Endothelial cell of umbilical vein (primary cell): ENCODE measurements around the gene ZSCAN26. TPM values are rescaled to one million over a fixed set of nuclear protein-coding genes. Genes with fewer than 3 reads are reported as not detected.

Experiments
- BruUV-seq: library from RNA; stranded (reverse); fragments of 400-500 nt; replicated peaks from 2 replicates; lab custom pipeline; 2021; lab: Mats Ljungman, UMichigan
- CTCF ChIA-PET: fragments of 300-600, 350-600 bp; sonication (Branson Sonifier 250); formaldehyde crosslinking; loops from one replicate; lab custom pipeline; 2021; ENCODE audit warnings: antibody characterized with exemption, inconsistent platforms; lab: Charles Lee
- POLR2A ChIA-PET: fragments of 300-600, 350-600 bp; sonication (Branson Sonifier 250); formaldehyde crosslinking; loops from one replicate; lab custom pipeline; 2021; ENCODE audit warnings: antibody characterized with exemption, inconsistent platforms; lab: Charles Lee
- DNase-seq: peaks from one replicate; pipeline ENCODE4 v3.0.0-alpha.2; 2011; ENCODE audit warnings: low read depth, low spot score
- FAIRE-seq: peaks from 2 replicates; lab custom pipeline; 2011; peaks lifted over from hg19 to GRCh38; lab: Jason Lieb, UNC
- H2AFZ ChIP-seq: 2 replicates; pipeline ENCODE4 v1.6.0; 2012; ENCODE audit warnings: low read depth, low read length, control low read depth, inconsistent platforms
- H3K27ac ChIP-seq: 2 replicates; pipeline ENCODE4 v1.5.1; 2011; ENCODE audit warnings: low read depth, mild to moderate bottlenecking, control low read depth, low read length, moderate library complexity; ENCODE audit not compliant: insufficient read depth
- H3K27me3 ChIP-seq, 2 experiments: 2 replicates each; pipeline versions ENCODE4 v1.6.0 to v1.6.1; 2011; ENCODE audit warnings: low read length in 2 of 2, mixed read lengths in 1 of 2; ENCODE audit not compliant: control insufficient read depth in 2 of 2, insufficient read depth in 2 of 2
- H3K36me3 ChIP-seq, 2 experiments: 2 replicates in 1 of 2; 3 replicates in 1 of 2; pipeline ENCODE4 v1.5.1; 2011; ENCODE audit warnings: low read length in 2 of 2, mild to moderate bottlenecking in 1 of 2, moderate library complexity in 1 of 2; ENCODE audit not compliant: control insufficient read depth in 2 of 2, insufficient read depth in 2 of 2; ENCODE audit errors: extremely low read depth in 1 of 2
- H3K4me1 ChIP-seq: 3 replicates; pipeline ENCODE4 v1.5.1; 2011; ENCODE audit warnings: mild to moderate bottlenecking, low read length; ENCODE audit not compliant: control insufficient read depth, insufficient read depth; ENCODE audit errors: extremely low read depth
- H3K4me2 ChIP-seq: 2 replicates; pipeline ENCODE4 v1.6.1; 2011; ENCODE audit warnings: low read length, control low read depth, mixed read lengths; ENCODE audit not compliant: insufficient read depth
- H3K4me3 ChIP-seq, 3 experiments: fragments of 200-600 bp in 1 of 3; sonication (generic), shearing (Covaris generic) in 1 of 3; replicated peaks in 1 of 3; 2 replicates each; pipeline ENCODE4 v1.5.1; 2011 to 2016; ENCODE audit warnings: control low read depth in 3 of 3, low read length in 3 of 3, mild to moderate bottlenecking in 2 of 3, inconsistent platforms in 1 of 3, low read depth in 1 of 3, moderate library complexity in 1 of 3; ENCODE audit not compliant: insufficient read depth in 1 of 3
- H3K79me2 ChIP-seq: 2 replicates; pipeline ENCODE4 v1.6.0; 2012; ENCODE audit warnings: low read length, inconsistent platforms; ENCODE audit not compliant: control insufficient read depth, insufficient read depth
- H3K9ac ChIP-seq: replicated peaks from 2 replicates; pipeline ENCODE3; 2011; ENCODE audit warnings: low read length, control low read depth; ENCODE audit not compliant: insufficient read depth; ENCODE audit errors: extremely low read depth
- H3K9me1 ChIP-seq: replicated peaks from 3 replicates; pipeline ENCODE4 v1.6.0; 2011; ENCODE audit warnings: mild to moderate bottlenecking, low read length; ENCODE audit not compliant: control insufficient read depth, insufficient read depth; ENCODE audit errors: extremely low read depth
- H3K9me3 ChIP-seq: replicated peaks from 2 replicates; pipeline ENCODE4 v1.5.1; 2012; ENCODE audit warnings: low read length, inconsistent platforms; ENCODE audit not compliant: control insufficient read depth, insufficient read depth
- H4K20me1 ChIP-seq: replicated peaks from 2 replicates; pipeline ENCODE3; 2011; ENCODE audit warnings: mild to moderate bottlenecking, low read length; ENCODE audit not compliant: control insufficient read depth, insufficient read depth; ENCODE audit errors: extremely low read depth
- EZH2 ChIP-seq: IDR thresholded peaks from 2 replicates; pipeline ENCODE4 v1.6.1; 2012; ENCODE audit warnings: borderline replicate concordance, low read depth, mild to moderate bottlenecking, moderate library complexity, low read length, inconsistent platforms; ENCODE audit not compliant: severe bottlenecking
- GATA2 ChIP-seq: IDR thresholded peaks from 2 replicates; pipeline ENCODE4 v1.7.0; 2011; ENCODE audit warnings: low read depth, mild to moderate bottlenecking, moderate library complexity, mixed read lengths, low read length; ENCODE audit not compliant: insufficient read length, insufficient read depth
- JUN ChIP-seq: IDR thresholded peaks from 2 replicates; pipeline ENCODE4 v1.6.1; 2011; ENCODE audit warnings: borderline replicate concordance, low read depth; ENCODE audit not compliant: insufficient read length, insufficient read depth
- MYC ChIP-seq: IDR thresholded peaks from one replicate; pipeline ENCODE4 v1.6.1; 2011; ENCODE audit warnings: mild to moderate bottlenecking, low read depth, low read length
- POLR2A ChIP-seq: IDR thresholded peaks from 2 replicates; pipeline ENCODE4 v1.6.1; 2012; ENCODE audit warnings: low read depth, mild to moderate bottlenecking, control low read depth, low read length
- POLR2AphosphoS5 ChIP-seq: IDR thresholded peaks from 2 replicates; pipeline ENCODE4 v1.6.1; 2012; ENCODE audit warnings: low read depth, mild to moderate bottlenecking, control low read depth, low read length, moderate library complexity; ENCODE audit not compliant: insufficient read depth
- dilution Hi-C: fragments of 300-500 bp; cut with MboI; formaldehyde crosslinking; loops from one replicate; pipeline ENCODE4 v1.15.0; 2019; ENCODE audit warnings: low sequenced_read_pairs; ENCODE audit not compliant: extremely low pct_ligation_motif_present
- intact Hi-C: fragments of 100-400 bp; cut with micrococcal nuclease; formaldehyde crosslinking; loops from one replicate; pipeline ENCODE4 v1.10.0; 2022
- polyA plus RNA-seq, 4 experiments: library from polyadenylated mRNA; depleted of rRNA in 3 of 4; stranded (reverse) in 3 of 4; unstranded in 1 of 4; fragments of >200 nt; gene quantifications; 2 replicates each; pipeline versions ENCODE4 v1.2.1 to v1.2.3, GENCODE V29; 2011 to 2012; ENCODE audit warnings: missing spikeins in 1 of 4
- small RNA-seq: library from RNA; depleted of rRNA; stranded (forward); fragments of <200 nt; gene quantifications from one replicate; pipeline ENCODE3, GENCODE V24; 2012; ENCODE audit warnings: low replicate concordance, low read depth; ENCODE audit not compliant: insufficient read depth, insufficient read length
- total RNA-seq: library from RNA; stranded (reverse); gene quantifications from 2 replicates; pipeline ENCODE4 v1.2.3, GENCODE V29; 2021
- TF ChIP-seq, protein P1 (sequence below): IDR thresholded peaks from 2 replicates; pipeline ENCODE4 v1.6.1; 2011; ENCODE audit not compliant: insufficient read depth, insufficient read length

The ZSCAN26 gene
- total and polyA plus RNA-seq, 2 donors (not counting 3 experiments of a cell fraction or from before 2014, with no cell fraction given): 12.8 to 14.1 TPM

- TF ChIP-seq MYC (no peak), POLR2AphosphoS5 (no peak), EZH2 (no peak), JUN (no peak), POLR2A (no peak), GATA2 (no peak)
- TF ChIP-seq, protein P1, sequence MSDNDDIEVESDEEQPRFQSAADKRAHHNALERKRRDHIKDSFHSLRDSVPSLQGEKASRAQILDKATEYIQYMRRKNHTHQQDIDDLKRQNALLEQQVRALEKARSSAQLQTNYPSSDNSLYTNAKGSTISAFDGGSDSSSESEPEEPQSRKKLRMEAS: no peak
- no peaks in the 10 kb centered on the region for H3K27me3 ChIP-seq
- no peak overlapping the region for H3K9ac ChIP-seq
- H3K4me1 ChIP-seq: no peaks in the 10 kb centered on the region
- no peak overlapping the region for H3K27ac ChIP-seq
- H3K79me2 ChIP-seq: no peaks in the 10 kb centered on the region
- H2AFZ ChIP-seq: no peak overlapping the region
- H3K9me1 ChIP-seq: no peaks in the 10 kb centered on the region
- POLR2A ChIA-PET: no interaction called here
- DNase-seq (no peak), FAIRE-seq (no peak)
- H4K20me1 ChIP-seq: no peaks in the 10 kb centered on the region
- H3K9me3 ChIP-seq: peaks cover 7% of the 10 kb centered on the region
- H3K4me3 ChIP-seq: no peak overlapping the region
- no peak overlapping the region for H3K4me2 ChIP-seq
- CTCF ChIA-PET: no interaction called here
- peaks cover 0 to 4% of the 10 kb centered on the region in 2 experiments for H3K36me3 ChIP-seq
- intact Hi-C loops (no loop called here), dilution Hi-C loops (no loop called here)
- BruUV-seq: no TSS peak
Measured at GRCh38 chr6:28326371-28326948, 59.5 kb downstream of the ZSCAN26 start.

Small RNA genes lying within 50 kb of the gene (small RNA-seq; reads per million reads assigned to genes)
- gene AL021997.1 (not detected), gene AL021997.2 (not detected)

Other genes starting within 250 kb of the ZSCAN26 start
- gene ZNF165, start 186.6 kb upstream of the ZSCAN26 start, total RNA-seq: 0.27 and 0.30 TPM in 2 replicates
- 0.03 and 0.11 TPM in 2 replicates for gene ZNF165, start 186.6 kb upstream of the ZSCAN26 start, polyA plus RNA-seq
- 7.7 and 8.9 TPM in 2 replicates for gene ZSCAN16, start 142.5 kb upstream of the ZSCAN26 start, total RNA-seq
- 3.7 and 4.9 TPM in 2 replicates for gene ZSCAN16, start 142.5 kb upstream of the ZSCAN26 start, polyA plus RNA-seq
- gene ZKSCAN8, start 125.3 kb upstream of the ZSCAN26 start, total RNA-seq: 19.7 and 21.2 TPM in 2 replicates
- 6.6 and 9.4 TPM in 2 replicates for gene ZKSCAN8, start 125.3 kb upstream of the ZSCAN26 start, polyA plus RNA-seq
- gene ZSCAN9, start 41.9 kb upstream of the ZSCAN26 start, total RNA-seq: 18.0 and 18.6 TPM in 2 replicates
- 10.5 and 11.7 TPM in 2 replicates for gene ZSCAN9, start 41.9 kb upstream of the ZSCAN26 start, polyA plus RNA-seq
- gene ZKSCAN4, start 14.9 kb upstream of the ZSCAN26 start, total RNA-seq: 3.6 and 4.1 TPM in 2 replicates
- gene ZKSCAN4, start 14.9 kb upstream of the ZSCAN26 start, polyA plus RNA-seq: 1.0 and 1.3 TPM in 2 replicates
- 1.1 and 1.6 TPM in 2 replicates for gene NKAPL, start 7.8 kb upstream of the ZSCAN26 start, total RNA-seq
- gene NKAPL, start 7.8 kb upstream of the ZSCAN26 start, polyA plus RNA-seq: 0.53 and 0.72 TPM in 2 replicates
- gene PGBD1, start 14.4 kb downstream of the ZSCAN26 start, total RNA-seq: 9.6 and 10.1 TPM in 2 replicates
- gene PGBD1, start 14.4 kb downstream of the ZSCAN26 start, polyA plus RNA-seq: 3.4 and 4.2 TPM in 2 replicates
- 19.5 and 23.0 TPM in 2 replicates for gene ZSCAN31, start 69.0 kb downstream of the ZSCAN26 start, total RNA-seq
- 11.0 and 12.9 TPM in 2 replicates for gene ZSCAN31, start 69.0 kb downstream of the ZSCAN26 start, polyA plus RNA-seq
- gene ZKSCAN3, start 82.8 kb downstream of the ZSCAN26 start, total RNA-seq: 4.9 and 6.9 TPM in 2 replicates
- 2.5 and 2.7 TPM in 2 replicates for gene ZKSCAN3, start 82.8 kb downstream of the ZSCAN26 start, polyA plus RNA-seq
- 4.2 and 4.4 TPM in 2 replicates for gene ZSCAN12, start 132.6 kb downstream of the ZSCAN26 start, total RNA-seq
- 1.1 and 1.3 TPM in 2 replicates for gene ZSCAN12, start 132.6 kb downstream of the ZSCAN26 start, polyA plus RNA-seq
- gene ZSCAN23, start 176.3 kb downstream of the ZSCAN26 start, total RNA-seq: 1.6 and 1.7 TPM in 2 replicates
- gene ZSCAN23, start 176.3 kb downstream of the ZSCAN26 start, polyA plus RNA-seq: 0.28 and 0.53 TPM in 2 replicates
- not detected in 2 replicates for gene GPX6, start 248.7 kb downstream of the ZSCAN26 start, total RNA-seq
- not detected in 2 replicates for gene GPX6, start 248.7 kb downstream of the ZSCAN26 start, polyA plus RNA-seq